HG03095 (cell line): ENCODE data around the gene ZEB2.
"Not testable (repeated sequence)": the region's sequence is repeated elsewhere in the genome, so short reads cannot be mapped to it uniquely, and the experiment has no call there.

ENCODE experiments used
- ATAC-seq: cut with Tn5 transposase; IDR thresholded peaks from one replicate; pipeline ENCODE4 v1.9.1; 2021; ENCODE audit warnings: moderate library complexity; ENCODE audit not compliant: unreplicated experiment

The ZEB2 gene

GRCh38 chr2:144390424-144391020 is 129.4 kb downstream of the ZEB2 start:
- no peak for ATAC-seq

- ATAC-seq: no peak
These were observed 130.0 kb downstream of the ZEB2 start for GRCh38 chr2:144389930-144390311.

GRCh38 chr2:144389151-144389929 is 130.6 kb downstream of the ZEB2 start:
- no peak for ATAC-seq

GRCh38 chr2:144385381-144385780 is 134.5 kb downstream of the ZEB2 start:
- no peak for ATAC-seq

GRCh38 chr2:144383571-144384100 is 136.3 kb downstream of the ZEB2 start:
- ATAC-seq: no peak

- peak; percentile 99 for ATAC-seq
These were observed 137.1 kb downstream of the ZEB2 start for GRCh38 chr2:144382849-144383248.

- ATAC-seq: no peak
These were observed 138.2 kb downstream of the ZEB2 start for GRCh38 chr2:144381716-144382115.

GRCh38 chr2:144379851-144380311 is 140.0 kb downstream of the ZEB2 start:
- ATAC-seq: no peak

GRCh38 chr2:144378551-144378950 is 141.4 kb downstream of the ZEB2 start:
- no peak for ATAC-seq

GRCh38 chr2:144377914-144378313 is 142.0 kb downstream of the ZEB2 start:
- no peak for ATAC-seq

- no peak for ATAC-seq
These were observed 143.0 kb downstream of the ZEB2 start for GRCh38 chr2:144376926-144377325.

GRCh38 chr2:144376460-144376859 is 143.5 kb downstream of the ZEB2 start:
- ATAC-seq: no peak

- ATAC-seq: peak; percentile 79
These were observed 145.7 kb downstream of the ZEB2 start for GRCh38 chr2:144374163-144374661.

GRCh38 chr2:144372410-144373080 is 147.4 kb downstream of the ZEB2 start:
- ATAC-seq: no peak

- no peak for ATAC-seq
These were observed 148.9 kb downstream of the ZEB2 start for GRCh38 chr2:144370937-144371584.

- no peak for ATAC-seq
These were observed 150.5 kb downstream of the ZEB2 start for GRCh38 chr2:144369416-144369815.

GRCh38 chr2:144366825-144367429 is 153.0 kb downstream of the ZEB2 start:
- no peak for ATAC-seq

- ATAC-seq: peak; percentile 86
These were observed 154.8 kb downstream of the ZEB2 start for GRCh38 chr2:144364944-144365738.

- ATAC-seq: not testable (repeated sequence)
These were observed 155.7 kb downstream of the ZEB2 start for GRCh38 chr2:144364247-144364646.

- ATAC-seq: no peak
These were observed 157.5 kb downstream of the ZEB2 start for GRCh38 chr2:144362401-144362800.
